CD4-positive, alpha-beta T cell treated with Interleukin-12 subunit alpha and Interleukin-12 subunit beta, for 1 hour (primary cell): ENCODE data around the gene HNRNPCL1.
"Not testable (repeated sequence)": the region's sequence is repeated elsewhere in the genome, so short reads cannot be mapped to it uniquely, and the experiment has no call there.

ENCODE experiments used
- DNase-seq: peaks from one replicate; pipeline ENCODE4 v3.0.0-alpha.2; 2020

The HNRNPCL1 gene

DNA sequence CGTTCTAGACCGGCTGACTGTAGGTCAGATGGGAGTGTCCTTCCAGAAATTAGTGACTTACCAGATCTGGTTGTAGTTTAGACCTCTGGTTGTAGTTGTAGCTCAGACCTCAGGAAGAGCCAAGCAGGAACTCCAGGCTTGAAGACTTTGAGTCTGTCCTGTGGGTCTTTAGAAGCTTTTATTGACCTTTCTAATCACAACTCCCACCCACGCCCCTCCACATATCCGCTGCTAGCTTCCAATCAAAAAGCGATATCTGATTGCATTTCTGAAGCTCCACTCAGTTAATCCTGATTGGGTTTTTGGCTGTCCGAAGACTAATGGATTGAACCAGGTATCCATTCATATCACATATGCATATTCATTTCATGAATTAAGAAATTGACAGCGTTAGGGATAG is at the start of gene HNRNPCL1:
HNRNPCL1 (minus strand) TSS at position 101 of the 400 bp plus-strand sequence. CDS start 431 bp downstream, outside the sequence.
- not testable (repeated sequence) for DNase-seq

DNA sequence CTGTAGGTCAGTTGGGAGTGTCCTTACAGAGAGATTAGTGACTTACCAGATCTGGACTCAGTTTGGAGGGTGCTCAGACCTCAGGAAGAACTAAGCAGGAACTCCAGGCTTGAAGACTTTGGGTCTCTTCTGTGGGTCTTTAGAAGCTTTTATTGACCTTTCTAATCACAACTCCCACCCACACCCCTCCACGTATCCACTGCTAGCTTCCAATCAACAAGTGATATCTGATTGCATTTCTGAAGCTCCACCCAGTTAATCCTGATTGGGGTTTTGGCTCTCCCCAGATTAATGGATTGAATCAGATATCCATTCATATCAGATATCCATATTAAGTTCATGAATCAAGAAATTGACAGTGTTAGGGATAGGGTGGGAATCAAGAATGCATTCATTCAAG is 49.6 kb upstream of the HNRNPCL1 start, which contains the start of gene PRAMEF10:
PRAMEF10 (minus strand) TSS at position 101 of the 400 bp plus-strand sequence. CDS start 2,423 bp downstream, outside the sequence.
- DNase-seq, result not testable (repeated sequence)

DNA sequence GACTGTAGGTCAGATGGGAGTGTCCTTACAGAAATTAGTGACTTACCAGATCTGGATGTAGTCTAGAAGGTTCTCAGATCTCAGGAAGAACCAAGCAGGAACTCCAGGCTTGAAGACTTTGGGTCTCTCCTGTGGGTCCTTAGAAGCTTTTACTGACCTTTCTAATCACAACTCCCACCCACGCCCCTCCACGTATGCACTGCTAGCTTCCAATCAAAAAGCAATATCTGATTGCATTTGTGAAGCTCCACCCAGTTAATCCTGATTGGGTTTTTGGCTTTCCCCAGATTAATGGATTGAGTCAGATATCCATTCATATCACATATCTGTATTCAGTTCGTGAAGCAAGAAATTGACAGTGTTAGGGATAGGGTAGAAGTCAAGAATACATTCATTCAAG is 37.6 kb upstream of the HNRNPCL1 start, which contains the start of gene PRAMEF4:
PRAMEF4 (minus strand) TSS at position 101 of the 400 bp plus-strand sequence. CDS start 2,807 bp downstream, outside the sequence.
- not testable (repeated sequence) for DNase-seq

DNA sequence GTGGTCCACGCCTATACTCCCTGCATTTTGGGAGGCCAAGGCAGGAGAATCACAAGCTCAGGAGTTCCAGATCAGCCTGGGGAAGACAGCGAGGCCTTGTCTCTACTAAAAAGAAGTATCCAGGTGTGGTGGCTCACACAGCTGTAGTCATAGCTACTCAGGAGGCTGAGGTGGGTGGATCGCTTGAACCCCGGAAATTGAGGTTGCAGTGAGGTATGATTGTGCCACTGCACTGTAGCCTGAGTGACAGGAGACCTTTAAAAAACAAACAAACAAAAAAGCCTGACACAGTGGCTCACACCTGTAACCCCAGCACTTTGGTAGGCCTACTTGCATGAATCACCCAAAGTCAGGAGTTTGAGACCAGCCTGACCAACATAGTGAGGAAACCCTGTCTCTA is 29.9 kb upstream of the HNRNPCL1 start:
- not testable (repeated sequence) for DNase-seq

DNA sequence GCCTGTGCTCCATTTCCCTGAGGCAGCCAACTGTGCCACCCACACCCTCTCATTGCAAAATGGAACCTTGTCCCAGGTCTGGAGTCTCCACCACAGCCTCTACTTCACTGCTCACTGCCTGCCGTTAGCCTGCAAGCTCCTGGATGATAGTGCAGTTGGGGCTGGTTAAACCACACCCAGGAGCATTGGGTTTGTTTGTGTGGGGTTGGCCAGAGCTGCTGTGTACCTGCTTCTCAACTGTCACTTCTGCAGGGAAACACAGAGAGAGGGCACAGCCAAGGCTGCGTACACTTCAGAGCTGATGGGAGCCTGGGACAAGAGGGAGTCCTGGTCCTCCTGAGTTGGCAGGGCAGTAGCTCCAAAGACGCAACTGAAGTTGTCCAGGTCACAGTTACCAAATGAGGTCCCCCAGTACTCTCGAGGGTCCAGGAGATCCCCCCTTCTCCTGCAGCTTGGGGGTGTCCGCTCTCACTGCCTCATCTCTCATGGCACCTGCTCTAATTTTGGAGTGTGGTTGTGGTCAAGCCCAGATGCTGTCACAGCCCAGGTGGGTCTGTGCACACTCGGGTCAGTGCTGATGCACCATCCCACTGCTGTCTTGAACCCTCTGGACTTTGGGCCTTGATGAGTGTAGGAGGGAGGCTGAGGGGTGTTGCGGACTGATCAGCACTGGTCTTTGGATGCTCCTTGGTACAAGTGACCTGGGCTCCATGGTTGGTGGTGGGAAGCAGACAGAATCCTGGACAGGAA is 14.8 kb upstream of the HNRNPCL1 start:
- not testable (repeated sequence) for DNase-seq

DNA sequence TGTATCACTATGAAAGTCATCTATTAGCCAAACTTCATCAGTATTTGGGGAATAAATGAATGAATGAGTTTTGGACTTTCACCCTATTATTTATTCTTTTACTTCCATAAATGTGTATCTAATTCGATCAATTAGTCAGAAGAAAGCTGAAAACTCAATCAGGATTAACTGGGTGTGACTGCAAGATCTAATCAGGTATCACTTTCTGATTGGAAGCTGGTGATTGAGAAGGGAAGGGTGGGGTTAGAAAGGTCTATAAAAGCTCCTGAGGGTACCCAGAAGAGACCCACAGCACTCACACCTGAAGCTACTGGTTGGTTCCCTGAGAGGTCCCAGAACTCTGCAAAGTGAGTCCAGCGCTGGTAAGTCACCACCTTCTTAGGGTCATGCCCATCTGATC is 8.3 kb upstream of the HNRNPCL1 start, which contains the start of gene PRAMEF2:
PRAMEF2 (plus strand) TSS at position 301 of the 400 bp plus-strand sequence. CDS start 1,924 bp downstream, outside the sequence.
- DNase-seq, result not testable (repeated sequence)

DNA sequence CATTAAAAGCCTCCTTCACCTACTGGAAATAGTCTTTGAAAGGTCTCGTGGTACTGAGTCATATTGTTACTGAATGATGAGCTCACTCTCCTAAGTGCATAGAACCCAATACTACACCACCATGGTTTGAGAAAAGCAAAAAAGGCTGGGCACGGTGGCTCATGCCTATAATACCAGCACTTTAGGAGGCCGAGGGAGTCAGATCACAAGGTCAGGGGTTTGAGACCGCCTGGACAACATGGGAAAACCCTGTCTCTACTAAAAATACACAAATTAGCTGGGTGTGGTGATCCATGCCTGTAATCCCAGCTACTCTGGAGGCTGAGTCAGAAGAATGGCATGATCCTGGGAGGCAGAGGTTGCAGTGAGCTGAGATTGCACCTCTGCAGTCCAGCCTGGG is 3.3 kb upstream of the HNRNPCL1 start:
- DNase-seq, result no peak

DNA sequence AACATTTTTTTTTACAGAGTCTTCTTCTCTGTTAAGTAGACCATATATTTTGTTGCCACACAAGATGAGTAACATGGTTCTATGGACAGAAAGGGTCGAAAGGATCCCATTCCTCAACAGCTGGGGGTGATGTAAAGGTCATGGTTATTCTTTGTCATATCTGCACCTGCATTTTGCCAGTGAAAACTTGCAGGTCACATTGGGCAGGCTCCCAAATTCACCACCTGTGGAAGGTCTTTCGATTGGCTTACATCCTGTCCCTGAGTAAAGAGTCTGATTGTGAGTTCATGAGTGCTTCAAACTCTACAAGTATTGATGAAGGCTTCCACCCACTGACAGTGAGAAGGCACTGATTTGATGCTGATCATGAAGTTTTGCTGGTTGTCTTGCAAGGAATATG is 15.3 kb downstream of the HNRNPCL1 start:
- DNase-seq, result not testable (repeated sequence)

DNA sequence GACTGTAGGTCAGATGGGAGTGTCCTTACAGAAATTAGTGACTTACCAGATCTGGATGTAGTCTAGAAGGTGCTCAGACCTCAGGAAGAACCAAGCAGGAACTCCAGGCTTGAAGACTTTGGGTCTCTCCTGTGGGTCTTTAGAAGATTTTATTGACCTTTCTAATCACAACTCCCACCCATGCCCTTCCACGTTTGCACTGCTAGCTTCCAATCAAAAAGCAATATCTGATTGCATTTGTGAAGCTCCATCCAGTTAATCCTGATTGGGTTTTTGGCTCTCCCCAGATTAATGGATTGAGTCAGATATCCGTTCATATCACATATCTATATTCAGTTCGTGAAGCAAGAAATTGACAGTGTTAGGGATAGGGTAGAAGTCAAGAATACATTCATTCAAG is 17.2 kb downstream of the HNRNPCL1 start, which contains the start of gene PRAMEF11:
PRAMEF11 (minus strand) TSS at position 101 of the 400 bp plus-strand sequence. CDS start 2,621 bp downstream, outside the sequence.
- DNase-seq, result not testable (repeated sequence)

DNA sequence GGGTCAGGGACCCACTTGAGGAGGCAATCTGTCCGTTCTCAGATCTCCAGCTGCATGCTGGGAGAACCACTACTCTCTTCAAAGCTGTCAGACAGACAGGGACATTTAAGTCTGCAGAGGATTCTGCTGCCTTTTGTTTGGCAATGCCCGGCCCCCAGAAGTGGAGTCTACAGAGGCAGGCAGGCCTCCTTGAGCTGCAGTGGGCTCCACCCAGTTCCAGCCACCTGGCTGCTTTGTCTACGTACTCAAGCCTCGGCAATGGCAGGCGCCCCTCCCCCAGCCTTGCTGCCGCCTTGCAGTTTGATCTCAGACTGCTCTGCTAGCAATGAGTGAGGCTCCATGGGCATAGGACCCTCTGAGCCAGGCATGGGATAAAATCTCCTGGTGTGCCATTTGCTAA is 29.5 kb downstream of the HNRNPCL1 start:
- DNase-seq, result not testable (repeated sequence)

DNA sequence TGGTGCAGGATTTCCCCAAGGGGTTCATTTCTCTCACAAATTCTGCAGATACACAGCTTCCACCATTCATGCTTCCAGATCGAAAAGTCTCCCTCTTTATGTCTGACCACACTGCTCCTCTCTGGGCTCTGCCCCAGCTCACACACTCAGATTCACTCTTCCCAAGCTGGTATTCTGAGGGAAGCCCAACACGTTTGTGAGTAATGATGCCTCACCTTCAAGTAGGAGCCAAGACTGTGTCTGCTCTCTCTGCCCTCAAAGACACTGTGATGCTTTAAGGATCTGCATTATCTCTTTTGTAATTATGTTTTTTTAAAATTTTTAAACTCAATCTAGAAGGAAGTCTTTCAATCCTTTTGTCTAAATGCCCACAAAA is 37.1 kb downstream of the HNRNPCL1 start:
- DNase-seq, result no peak

DNA sequence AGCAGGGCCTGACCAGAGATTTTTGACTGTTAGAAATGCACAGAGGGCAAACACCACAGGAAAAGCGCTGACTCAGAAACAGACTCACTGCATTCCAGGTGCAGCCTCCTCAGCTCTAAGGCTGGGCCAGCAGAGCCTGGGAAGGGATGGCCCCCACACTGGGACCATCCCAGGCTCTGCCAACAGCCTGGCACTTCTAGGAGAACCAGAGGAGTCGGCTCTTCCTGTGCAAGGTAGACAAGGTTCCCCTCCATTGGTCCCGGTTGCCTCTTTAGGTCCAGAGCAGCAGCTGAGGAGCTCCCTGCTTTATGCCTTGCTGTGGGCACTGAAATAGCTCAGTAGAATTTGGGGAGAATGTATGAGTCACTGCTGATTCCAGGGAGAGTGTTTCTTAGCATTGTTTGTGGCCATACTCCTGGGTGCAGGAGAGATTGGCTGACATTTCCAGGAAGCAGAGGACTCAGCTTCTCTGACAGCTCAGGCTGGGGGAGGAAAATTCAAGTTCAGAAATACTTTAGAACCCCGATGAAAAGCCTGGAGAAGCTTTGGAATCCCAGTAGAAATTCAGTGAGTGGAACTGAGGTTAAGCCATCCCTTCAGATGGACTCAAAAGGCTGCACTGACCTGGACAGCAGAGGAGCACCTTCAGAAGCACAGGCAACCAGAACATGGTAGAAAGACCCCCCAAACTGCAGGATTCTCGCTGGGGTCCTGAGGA is 37.7 kb downstream of the HNRNPCL1 start:
- DNase-seq, result no peak

DNA sequence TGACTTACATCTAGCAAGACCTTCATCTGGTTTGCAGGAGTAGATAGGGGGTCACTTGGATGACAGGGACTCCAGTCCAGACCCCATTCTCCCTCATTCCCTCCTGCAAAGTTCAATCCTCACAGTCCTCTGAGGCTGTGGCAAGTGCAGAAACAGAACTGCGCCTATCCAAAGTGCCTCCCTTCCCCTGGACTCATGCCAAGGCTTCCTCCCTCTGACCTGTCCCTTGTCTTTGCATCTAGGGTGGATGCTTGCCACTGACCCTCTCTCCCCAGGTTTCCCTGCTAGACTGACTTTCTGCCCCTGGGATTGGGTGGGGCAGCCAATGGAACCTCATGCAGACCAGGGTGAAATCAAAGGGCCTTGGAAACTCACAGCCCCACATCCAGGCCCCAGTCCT is 38.6 kb downstream of the HNRNPCL1 start:
- DNase-seq, result no peak

DNA sequence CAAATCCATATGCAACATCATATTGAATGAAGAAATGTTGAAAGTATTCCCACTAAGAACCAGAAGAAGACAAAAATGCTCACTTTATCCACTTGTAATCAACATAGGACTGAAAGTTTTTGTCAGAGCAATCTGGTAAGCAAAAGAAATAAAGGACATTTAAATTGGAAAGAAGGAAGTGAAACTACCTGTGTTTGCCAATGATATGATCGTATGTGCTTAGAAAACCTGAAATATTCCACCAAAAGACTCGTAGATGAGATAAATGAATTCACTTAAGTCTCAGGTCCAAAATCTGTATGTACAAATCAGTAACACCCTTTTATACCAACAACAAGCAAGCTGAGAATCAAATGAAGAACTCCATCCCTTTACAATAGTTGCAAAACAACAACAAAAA is 48.8 kb downstream of the HNRNPCL1 start:
- DNase-seq, result no peak

DNA sequence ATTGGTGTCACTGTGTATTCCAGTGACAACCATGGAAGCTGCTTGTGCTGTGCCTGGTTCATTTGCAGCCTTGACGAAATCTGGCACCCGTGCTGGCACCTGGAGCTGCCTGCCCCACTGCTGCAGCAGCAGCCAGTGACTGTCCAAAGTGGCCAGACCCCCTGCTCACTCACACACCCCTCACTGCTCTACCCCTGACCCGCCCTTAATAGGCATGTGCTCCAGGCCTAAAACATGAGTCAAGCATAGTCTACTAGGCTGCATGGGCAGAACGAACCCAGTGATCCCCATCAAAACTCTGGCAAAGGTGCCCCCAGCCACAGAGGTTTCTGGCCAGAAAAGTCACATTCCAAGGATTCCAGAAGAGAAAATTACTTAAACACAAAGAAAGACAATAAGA is 49.6 kb downstream of the HNRNPCL1 start:
- no peak for DNase-seq
